Measurements from ENCODE around the gene ALX4.

GRCh38 chr11:44256673-44257291 is 53.2 kb downstream of the ALX4 start:
- TF ChIP-seq YY1 (IDR thresholded peaks at IDR 0.05; ENCODE audit: insufficient read depth, insufficient read length) (no peak), ZNF274 (IDR thresholded peaks at IDR 0.05; ENCODE audit: low read depth, low read length) (no peak)

Data from NT2/D1 (cell line).